NB4 (cell line): ENCODE data around the gene BAHCC1.

Source experiments
- DNase-seq: peaks from one replicate; pipeline ENCODE4 v3.0.0; 2010; ENCODE audit warnings: low read depth
- H3K4me3 ChIP-seq: one replicate; pipeline ENCODE4 v1.5.1; 2011; ENCODE audit warnings: mild to moderate bottlenecking, low read depth, low read length, moderate library complexity
- CTCF ChIP-seq: IDR thresholded peaks from one replicate; pipeline ENCODE4 v1.5.1; 2012; ENCODE audit warnings: low read depth, low read length
- MYC ChIP-seq: IDR thresholded peaks from 2 replicates; pipeline ENCODE4 v1.6.1; 2011; ENCODE audit warnings: low read depth, low read length
- POLR2A ChIP-seq: IDR thresholded peaks from 2 replicates; pipeline ENCODE4 v1.6.1; 2011; ENCODE audit warnings: mild to moderate bottlenecking; ENCODE audit not compliant: insufficient read length; ENCODE audit errors: extremely low read depth
- TF ChIP-seq, protein P1 (sequence below): IDR thresholded peaks from 2 replicates; pipeline ENCODE4 v1.6.1; 2011; ENCODE audit warnings: low read depth, low read length

Gene BAHCC1

GRCh38 chr17:81402981-81403467 lies 7.8 kb downstream of the BAHCC1 start:
- no peak for DNase-seq
- TF ChIP-seq POLR2A (no peak), MYC (no peak), CTCF (no peak)
- TF ChIP-seq, protein P1, sequence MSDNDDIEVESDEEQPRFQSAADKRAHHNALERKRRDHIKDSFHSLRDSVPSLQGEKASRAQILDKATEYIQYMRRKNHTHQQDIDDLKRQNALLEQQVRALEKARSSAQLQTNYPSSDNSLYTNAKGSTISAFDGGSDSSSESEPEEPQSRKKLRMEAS = no peak
- H3K4me3 ChIP-seq = no peak overlapping the region

DNA sequence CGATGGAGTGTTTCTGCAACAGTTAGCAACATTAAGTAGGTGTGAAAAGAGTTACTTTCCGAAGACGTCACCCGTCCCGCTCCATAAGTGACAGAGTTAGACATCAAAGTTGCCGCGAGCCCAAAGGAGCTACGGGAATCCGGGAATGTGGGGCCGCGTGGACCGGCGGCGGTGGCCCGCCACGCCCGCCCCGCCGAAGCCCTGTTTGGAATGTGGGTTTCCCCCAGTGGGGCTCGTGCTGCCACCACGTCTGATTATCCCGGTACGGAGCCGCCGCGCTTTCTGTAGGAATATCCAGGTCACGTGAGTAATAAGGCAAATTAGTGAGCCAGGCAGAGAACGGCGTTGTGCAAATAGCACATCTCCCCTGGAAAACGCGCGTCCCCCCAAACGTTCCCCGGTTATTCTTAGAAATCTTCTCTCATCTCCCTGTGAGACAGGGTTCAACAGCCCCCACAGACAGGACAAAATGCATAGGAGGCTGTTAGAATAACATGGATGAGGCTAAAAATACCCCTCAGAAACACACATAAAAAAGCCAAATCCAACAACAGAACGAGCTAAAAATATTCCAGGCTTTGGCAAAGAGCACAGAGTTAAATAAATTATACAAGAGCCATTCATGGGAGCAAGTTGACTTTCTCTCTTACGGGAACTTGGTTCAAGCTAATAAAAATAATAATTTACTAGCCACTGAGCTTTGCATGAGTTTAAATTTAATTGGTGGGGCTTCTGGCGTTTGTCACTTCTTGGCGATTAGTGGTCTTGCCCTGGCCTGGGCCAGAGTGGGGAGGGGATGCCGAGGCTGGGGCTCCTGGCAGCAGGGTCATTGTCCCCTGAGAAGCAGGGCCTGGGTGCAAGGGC lies 8.6 kb downstream of the BAHCC1 start:
- no peak overlapping the region for H3K4me3 ChIP-seq
- TF ChIP-seq, protein P1 = no peak
- TF ChIP-seq CTCF (no peak), POLR2A (peak; percentile 17)
- DNase-seq = no peak

DNA sequence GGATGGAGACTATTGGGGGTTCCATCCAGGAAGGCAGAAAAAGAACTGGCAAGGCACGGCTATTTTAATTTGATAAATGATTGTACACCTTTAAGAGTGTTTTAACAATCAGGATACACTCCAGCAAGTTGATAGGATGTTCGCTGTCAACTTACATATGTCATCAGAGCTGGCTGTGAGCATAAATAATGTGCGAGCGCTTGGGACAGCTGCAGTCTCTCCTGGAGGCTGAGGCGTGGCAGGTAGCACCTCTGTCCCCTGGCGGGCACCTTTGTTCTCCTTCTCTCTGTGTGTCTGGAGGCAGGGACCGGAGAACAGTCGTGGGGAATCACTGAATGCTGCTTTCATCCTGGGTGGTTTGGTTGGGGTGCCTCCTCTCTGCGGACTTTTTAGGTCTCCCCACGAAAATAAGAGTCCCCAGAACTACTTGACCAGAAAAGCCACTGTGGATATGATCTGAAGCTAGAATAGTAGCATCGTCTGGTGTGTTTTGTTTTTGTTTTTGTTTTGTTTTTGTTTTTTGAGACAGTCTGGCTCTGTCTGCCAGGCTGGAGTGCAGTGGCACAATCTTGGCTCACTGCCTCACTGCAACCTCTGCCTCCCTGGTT lies 9.4 kb downstream of the BAHCC1 start:
- no peak for DNase-seq

DNA sequence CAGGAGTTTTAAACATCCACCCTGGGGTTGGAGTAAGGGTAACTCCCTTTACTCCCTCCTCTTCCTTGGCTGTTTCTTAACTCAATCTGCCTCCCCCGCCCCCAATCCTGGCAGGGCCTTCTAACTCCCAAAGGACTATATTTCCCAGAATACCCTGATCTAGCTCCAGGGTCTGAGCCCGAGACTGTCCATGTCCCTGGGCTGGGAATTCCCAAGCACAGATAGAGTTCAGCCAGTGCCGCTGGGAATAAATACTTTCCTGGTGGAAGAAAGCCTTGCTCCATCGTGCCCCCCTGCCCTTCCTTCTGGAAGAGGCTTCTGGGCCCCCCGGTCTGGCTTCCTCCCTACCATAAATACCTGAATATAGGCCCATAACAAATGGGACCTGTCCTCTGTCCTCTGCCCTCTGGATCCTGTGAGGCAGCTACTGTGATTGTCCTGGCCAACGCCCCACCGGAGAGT lies 10.2 kb downstream of the BAHCC1 start:
- H3K4me3 ChIP-seq = no peak overlapping the region
- no peak for DNase-seq
- TF ChIP-seq CTCF = no peak
- TF ChIP-seq, protein P1 = no peak

More for the DNA sequence above, 9.4 kb downstream of the BAHCC1 start:
- TF ChIP-seq, protein P1 = no peak
- peak; percentile 25 for TF ChIP-seq POLR2A
- no peak overlapping the region for H3K4me3 ChIP-seq

- TF ChIP-seq CTCF = no peak
- TF ChIP-seq MYC = no peak
- TF ChIP-seq POLR2A = no peak
- TF ChIP-seq, protein P1 = no peak
- H3K4me3 ChIP-seq = no peak overlapping the region
- no peak for DNase-seq
Observed at GRCh38 chr17:81406117-81406953, 11.1 kb downstream of the BAHCC1 start.
